T47D (cell line): Measurements from ENCODE around the gene KRT23.
"Not testable (repeated sequence)": the region's sequence is repeated elsewhere in the genome, so short reads cannot be mapped to it uniquely, and the experiment has no call there.

Experiments used
- DNase-seq, 2 experiments: peaks; one replicate each; pipeline versions ENCODE4 v3.0.0 to v3.0.0-alpha.2; 2011 to 2012; ENCODE audit warnings: low read depth in 1 of 2, low spot score in 1 of 2
- JUND ChIP-seq: IDR thresholded peaks from 2 replicates; pipeline ENCODE4 v1.6.1; 2012; ENCODE audit warnings: low read depth
- in situ Hi-C: cut with HindIII; loops from 2 replicates; pipeline ENCODE4 v1.10.0; 2016; ENCODE audit warnings: low sequenced_read_pairs, low pct_unique_long_range_greater_than_20kb

KRT23 gene

DNA sequence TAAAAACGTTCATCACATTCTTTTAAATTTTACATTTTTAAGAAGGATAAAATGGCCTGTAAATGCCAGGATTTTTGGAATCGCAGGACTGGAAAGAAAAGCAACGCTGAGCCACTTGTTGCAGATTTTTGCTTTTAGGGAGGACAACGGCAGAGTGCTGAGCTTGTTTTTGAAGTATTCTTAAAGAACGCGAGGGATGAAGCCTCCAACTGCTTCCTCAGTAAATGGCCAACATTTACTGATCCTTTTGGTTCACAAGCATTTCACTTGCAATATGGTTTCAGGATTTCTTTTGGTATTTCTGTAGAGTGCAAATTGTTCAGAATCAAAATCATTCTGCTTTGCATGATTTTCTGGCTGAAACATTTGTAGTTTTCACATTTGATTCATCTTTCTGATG, 2.8 kb upstream of the KRT23 start:
- in situ Hi-C loops = no loop called here
- no peak for TF ChIP-seq JUND
- no peak for DNase-seq

DNA sequence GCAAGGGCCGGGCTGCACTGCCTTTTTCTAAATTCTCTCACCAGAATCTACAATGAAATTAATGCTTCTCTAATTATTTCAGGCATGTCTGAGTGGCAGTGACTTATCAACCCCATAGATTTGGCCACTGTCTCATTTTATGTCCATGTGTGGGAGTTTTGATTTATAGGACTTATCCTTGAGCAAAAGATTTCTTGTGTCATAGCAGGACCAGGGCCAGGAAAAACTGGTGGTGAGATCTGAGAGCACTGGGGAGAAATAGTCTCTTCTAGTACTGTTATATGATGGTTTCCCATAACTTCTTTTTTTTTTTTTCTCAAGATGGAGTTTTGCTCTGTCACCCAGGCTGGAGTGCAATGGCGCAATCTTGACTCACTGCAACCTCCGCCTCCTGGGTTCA, 1.5 kb upstream of the KRT23 start:
- no peak for TF ChIP-seq JUND
- DNase-seq = no peak
- in situ Hi-C loops = no loop called here

DNA sequence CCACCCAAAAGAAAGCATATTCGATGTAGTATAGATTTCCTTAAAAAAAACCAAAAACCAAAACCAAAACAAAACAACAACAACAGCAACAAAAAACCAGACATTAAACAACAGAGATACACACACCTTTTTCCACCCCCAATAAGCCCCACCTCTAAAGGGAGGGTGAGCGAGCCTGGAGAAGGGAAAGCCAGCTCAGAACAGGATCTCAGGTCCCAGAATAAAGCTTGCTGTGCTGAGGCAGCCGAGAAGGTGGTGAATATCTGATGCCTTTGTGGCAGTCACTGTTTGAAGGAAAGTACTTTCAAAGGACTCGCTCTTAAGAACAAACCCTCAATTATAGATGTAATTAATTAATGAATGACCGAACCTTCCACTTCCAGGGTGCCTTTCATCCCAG, 470 bp downstream of the KRT23 start:
- in situ Hi-C loops = no loop called here
- DNase-seq = peak; percentile 34 to 85
- no peak for TF ChIP-seq JUND

DNA sequence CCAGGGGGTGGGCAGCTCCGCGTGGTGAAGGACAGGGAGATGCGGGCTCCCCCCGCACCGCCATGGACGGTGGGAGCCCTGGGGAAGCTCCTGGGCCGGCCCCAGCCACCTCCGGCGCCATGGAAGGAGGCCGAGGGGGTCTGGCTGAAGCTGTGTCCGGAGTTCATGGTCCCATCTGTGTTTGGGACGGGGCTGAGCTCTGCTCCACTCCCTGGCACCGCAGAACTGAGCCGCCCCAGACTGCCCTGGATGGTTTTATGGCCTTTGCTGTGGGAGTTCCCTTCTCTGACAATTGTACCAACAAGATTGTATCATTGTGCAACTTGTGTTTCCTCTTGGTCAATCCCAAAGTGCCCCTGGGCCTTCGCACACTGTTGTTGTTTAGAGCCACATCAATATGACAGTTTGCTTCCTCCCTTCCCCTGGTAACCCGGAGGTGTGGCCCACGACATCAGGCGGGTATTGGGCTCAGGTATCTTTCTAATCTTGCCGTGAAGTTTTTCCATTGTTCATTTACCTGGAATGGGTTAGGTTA, 942 bp downstream of the KRT23 start:
- peak; percentile 30 to 98 for DNase-seq
- TF ChIP-seq JUND = no peak
- in situ Hi-C loops = no loop called here

DNA sequence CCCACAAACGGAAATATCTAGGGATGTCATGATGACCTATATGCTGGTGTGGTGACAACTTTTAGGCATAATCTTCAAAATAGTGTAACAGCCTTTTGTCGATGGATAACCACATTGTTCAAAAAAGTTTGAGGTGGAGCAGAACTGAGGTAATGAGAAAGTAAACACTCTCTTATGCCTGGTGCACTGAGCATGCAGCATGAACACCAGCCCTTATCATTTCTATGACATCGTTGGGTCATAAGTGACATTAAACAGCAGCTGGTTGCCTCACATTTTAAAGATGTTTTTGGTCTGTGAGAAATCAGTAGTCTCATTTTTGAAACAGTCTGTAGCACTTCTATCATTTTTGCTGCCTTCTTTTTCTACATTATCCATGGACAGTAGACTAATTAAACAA, 1.8 kb downstream of the KRT23 start:
- no peak for DNase-seq
- in situ Hi-C loops = no loop called here
- TF ChIP-seq JUND = no peak

DNA sequence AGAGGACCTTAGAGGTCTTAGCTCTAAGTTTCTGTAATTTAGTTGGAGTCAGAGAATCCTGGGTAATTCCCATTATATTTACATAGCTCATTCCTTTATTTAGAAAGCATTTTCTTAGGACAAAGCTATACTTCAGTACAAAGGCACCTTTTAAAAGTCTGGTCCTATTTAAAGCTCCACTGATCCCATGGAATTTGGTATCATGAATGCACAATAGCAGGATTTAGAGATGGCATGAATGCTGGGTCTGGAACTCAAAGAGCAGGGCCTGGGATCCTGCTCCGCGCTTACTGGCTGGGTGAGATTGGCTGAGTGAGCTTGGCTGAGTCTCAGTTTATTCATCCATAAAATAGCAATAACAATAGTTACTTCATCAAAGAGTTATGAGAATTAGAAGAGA, 4.8 kb downstream of the KRT23 start:
- no peak for TF ChIP-seq JUND
- no peak for DNase-seq
- in situ Hi-C loops = no loop called here

DNA sequence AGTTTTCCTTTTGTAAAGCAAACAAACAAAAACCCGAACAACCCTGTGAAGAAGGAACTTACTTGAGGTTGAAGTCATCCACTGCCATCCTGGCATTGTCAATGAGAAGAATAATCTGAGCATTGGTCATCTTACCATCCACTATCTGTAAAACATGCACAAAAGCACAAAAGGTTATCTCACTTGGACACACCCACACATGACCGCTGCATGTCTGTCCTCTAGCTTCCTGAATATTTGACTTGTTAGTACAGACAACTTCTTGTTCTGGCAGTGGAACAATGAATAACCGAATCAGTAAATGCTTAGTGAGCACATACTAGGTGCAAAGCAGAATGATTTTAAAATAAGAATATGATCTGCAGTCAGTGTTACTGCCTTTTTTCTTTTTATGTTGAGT, 6.1 kb downstream of the KRT23 start:
- TF ChIP-seq JUND = no peak
- no peak for DNase-seq
- in situ Hi-C loops = no loop called here

DNA sequence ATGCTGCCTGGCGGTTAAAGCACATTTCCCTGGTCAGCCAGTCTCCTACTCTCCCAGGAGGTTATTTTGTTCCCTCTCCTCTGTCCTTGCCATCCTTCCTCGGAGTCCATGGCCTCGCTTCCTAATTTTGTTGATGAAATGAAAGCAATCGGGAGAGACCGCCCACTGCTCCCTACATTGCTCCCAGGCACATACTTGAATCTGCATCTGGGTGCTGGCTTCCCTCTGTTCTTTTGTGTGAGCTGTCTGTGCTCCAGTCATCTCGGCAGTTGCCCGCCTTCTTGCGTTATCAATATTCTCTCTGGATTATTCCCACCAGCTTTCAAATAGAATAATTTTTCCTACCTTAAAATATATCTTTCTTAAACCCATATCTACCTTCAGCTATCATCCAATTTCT, 11.1 kb downstream of the KRT23 start:
- in situ Hi-C loops = no loop called here
- no peak for DNase-seq
- no peak for TF ChIP-seq JUND

DNA sequence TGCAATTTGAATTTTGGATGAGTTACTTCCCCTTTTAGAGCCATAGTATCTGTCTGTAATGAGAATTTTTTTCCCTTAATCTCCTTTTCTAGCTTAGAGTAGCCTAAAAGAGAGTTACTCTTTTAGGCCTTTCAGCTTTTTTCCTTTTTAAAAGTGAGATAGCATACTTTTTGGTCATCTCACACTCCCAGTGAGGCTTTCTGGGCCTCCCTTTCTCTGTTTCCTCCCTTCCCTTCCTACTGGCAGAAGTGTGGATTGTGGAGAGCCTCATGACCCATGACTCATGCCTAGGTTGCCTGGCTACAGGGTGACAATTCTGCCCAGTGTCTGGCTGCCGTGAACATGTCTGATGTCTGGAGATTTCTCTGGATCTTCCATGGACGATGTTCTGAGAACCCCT, 15.2 kb downstream of the KRT23 start:
- DNase-seq = no peak
- in situ Hi-C loops = no loop called here
- TF ChIP-seq JUND = no peak

DNA sequence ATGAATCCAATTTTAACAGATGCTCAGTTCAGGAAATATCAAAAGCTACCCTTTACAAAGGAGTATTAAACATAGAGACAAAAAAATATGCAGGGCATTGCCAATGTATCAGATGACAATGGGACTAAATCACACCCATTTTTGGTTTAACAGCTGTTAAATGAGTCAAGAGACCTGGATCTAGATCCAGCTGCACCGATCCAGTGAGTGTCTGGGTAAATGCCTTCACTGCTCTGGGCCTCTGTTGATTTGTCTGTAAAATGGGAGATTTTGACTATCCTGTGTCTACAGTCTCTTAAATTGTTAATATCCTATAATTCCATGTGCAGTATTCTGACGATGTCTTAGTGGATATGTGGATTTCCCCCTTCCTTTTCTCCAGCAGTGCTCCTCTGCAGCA, 16.4 kb downstream of the KRT23 start:
- in situ Hi-C loops = no loop called here
- TF ChIP-seq JUND = no peak
- DNase-seq = no peak

DNA sequence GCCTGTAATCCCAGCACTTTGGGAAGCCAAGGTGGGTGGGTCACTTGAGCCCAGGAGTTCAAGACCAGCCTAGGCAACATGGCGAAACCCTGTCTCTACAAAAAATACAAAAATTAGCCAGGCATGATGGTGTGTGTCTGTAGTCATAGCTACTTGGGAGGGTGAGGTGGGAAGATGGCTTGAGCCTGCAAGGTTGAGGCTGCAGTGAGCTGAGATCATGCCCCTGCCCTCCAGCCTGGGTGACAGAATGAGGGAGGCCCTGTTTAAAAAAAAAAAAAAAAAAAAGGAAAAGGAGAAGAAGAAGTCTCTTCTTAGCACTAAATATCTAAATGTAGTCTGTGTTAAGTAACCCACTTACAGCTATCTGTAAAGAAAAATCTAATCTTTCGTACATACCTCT, 20.3 kb downstream of the KRT23 start:
- in situ Hi-C loops, DNase-seq: not testable (repeated sequence)

DNA sequence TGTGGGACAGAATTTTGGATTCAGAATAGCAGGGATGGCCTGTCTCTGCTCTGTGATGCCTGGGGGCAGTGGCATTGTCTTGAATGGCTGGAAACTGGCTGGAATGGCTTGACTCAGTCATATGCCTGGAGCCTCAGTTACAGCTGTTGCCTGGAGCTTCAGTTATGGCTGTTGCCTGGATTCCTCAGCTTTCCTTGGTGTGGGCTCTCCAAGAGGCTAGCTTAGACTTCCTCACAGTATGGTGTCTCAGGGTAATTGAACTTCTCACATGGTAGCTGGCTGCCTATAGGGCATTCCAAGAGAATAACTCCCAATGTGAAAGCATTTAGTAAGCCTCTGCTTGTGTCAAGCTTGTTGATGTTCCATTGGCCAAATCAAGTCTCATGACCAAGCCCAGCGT, 21.1 kb downstream of the KRT23 start:
- in situ Hi-C loops = no loop called here

DNA sequence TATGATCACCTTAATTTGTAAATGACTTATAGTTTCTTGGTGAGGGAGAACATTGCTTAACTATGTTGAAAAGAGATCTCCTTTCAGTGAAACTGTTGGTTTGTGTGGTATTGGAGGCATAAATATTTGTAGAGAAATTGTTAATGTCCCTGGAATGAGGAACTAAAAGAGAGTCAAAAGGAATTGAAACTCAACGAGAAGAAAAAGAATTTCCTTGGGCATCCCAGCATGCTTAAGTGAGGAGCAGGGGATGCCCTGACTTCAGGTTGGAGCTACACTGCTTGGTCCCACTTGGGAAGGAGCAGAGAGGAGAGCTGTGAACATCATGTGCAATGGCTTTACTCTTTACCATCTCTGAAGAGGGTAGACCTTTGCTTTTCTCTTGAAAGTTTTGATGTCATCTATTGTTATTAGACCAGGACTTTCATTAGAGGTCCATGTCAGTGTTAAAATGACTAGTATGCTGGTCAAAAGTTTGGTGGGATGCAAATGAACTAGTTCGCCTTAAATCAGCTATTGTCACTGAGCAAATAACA, 21.7 kb downstream of the KRT23 start:
- in situ Hi-C loops = no loop called here
- DNase-seq = peak in 1 of 2 experiments; percentile 48
- no peak for TF ChIP-seq JUND

More for the DNA sequence above, 21.1 kb downstream of the KRT23 start:
- DNase-seq = no peak
- no peak for TF ChIP-seq JUND

DNA sequence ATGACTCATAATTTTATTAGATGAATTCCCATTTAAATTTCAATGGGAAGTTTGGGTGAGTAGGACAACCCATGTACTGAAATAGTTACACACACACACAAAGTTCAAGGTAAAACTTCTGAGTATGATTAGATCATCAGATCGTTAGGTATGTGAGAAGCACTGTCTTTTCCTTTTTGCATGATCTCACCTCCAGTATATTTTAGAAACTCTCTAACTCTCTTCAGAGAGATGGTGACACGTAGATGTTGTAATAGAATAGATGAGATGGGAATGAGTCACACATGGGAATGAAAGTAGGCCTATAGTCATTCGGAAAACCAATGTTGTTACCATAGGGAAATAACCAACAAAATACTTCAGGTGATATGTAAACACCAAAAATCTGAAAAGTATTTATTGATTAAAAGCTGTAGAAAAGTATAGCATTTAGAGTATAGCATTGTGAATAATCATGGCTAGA, 22.2 kb downstream of the KRT23 start:
- DNase-seq = peak in 1 of 2 experiments; percentile 66
- in situ Hi-C loops = no loop called here
- peak; percentile 67; the same call in 1 of the 2 replicates for TF ChIP-seq JUND
